T-helper 1 cell treated with Interleukin-12 subunit alpha and Interleukin-12 subunit beta and Interleukin-4 antibody, amounts not matched to agents 30 μg/mL and 1 μg/mL, for 36 hours (primary cell): ENCODE data around the gene APBA2.

Experiments used
- H3K27ac Mint-ChIP-seq: one replicate; pipeline ENCODE4 v1.8.0; 2021; ENCODE audit warnings: mild to moderate bottlenecking, mixed read lengths
- H3K27me3 Mint-ChIP-seq: one replicate; pipeline ENCODE4 v1.8.0; 2021; ENCODE audit warnings: low read depth, mixed read lengths
- H3K36me3 Mint-ChIP-seq: one replicate; pipeline ENCODE4 v1.8.0; 2021; ENCODE audit warnings: low read depth, mixed read lengths
- H3K4me1 Mint-ChIP-seq: one replicate; pipeline ENCODE4 v1.8.0; 2021; ENCODE audit warnings: low read depth, mixed read lengths
- H3K4me3 Mint-ChIP-seq: one replicate; pipeline ENCODE4 v1.8.0; 2021; ENCODE audit warnings: mild to moderate bottlenecking, moderate library complexity, mixed read lengths
- H3K9me3 Mint-ChIP-seq: one replicate; pipeline ENCODE4 v1.8.0; 2021; ENCODE audit warnings: mixed read lengths

Gene APBA2

GRCh38 chr15:29059871-29060640, 174.3 kb downstream of the APBA2 start:
- H3K9me3 Mint-ChIP-seq = no peaks in the 10 kb centered on the region
- H3K27ac Mint-ChIP-seq = no peak overlapping the region
- H3K27me3 Mint-ChIP-seq = no peaks in the 10 kb centered on the region
- H3K36me3 Mint-ChIP-seq = no peaks in the 10 kb centered on the region
- peaks cover 2% of the 10 kb centered on the region for H3K4me1 Mint-ChIP-seq
- H3K4me3 Mint-ChIP-seq = no peak overlapping the region

GRCh38 chr15:29061746-29062145, 176.0 kb downstream of the APBA2 start:
- Mint-ChIP-seq H3K4me1 (no peaks in the 10 kb centered on the region), H3K27me3 (no peaks in the 10 kb centered on the region), H3K36me3 (no peaks in the 10 kb centered on the region), H3K4me3 (no peak overlapping the region), H3K27ac (no peak overlapping the region), H3K9me3 (no peaks in the 10 kb centered on the region)

- H3K27me3 Mint-ChIP-seq = no peaks in the 10 kb centered on the region
- no peak overlapping the region for H3K27ac Mint-ChIP-seq
- H3K4me3 Mint-ChIP-seq = no peak overlapping the region
- H3K36me3 Mint-ChIP-seq = no peaks in the 10 kb centered on the region
- H3K9me3 Mint-ChIP-seq = no peaks in the 10 kb centered on the region
- H3K4me1 Mint-ChIP-seq = no peaks in the 10 kb centered on the region
Observed at GRCh38 chr15:29062179-29062591, 176.4 kb downstream of the APBA2 start.

- no peak overlapping the region for H3K4me3 Mint-ChIP-seq
- H3K27me3 Mint-ChIP-seq = no peaks in the 10 kb centered on the region
- no peaks in the 10 kb centered on the region for H3K4me1 Mint-ChIP-seq
Observed at GRCh38 chr15:29062626-29063025, 176.9 kb downstream of the APBA2 start.

GRCh38 chr15:29063646-29064045, 177.9 kb downstream of the APBA2 start:
- H3K27ac Mint-ChIP-seq = no peak overlapping the region
- no peaks in the 10 kb centered on the region for H3K4me1 Mint-ChIP-seq

More at GRCh38 chr15:29062626-29063025, 176.9 kb downstream of the APBA2 start:
- H3K9me3 Mint-ChIP-seq = no peaks in the 10 kb centered on the region
- no peaks in the 10 kb centered on the region for H3K36me3 Mint-ChIP-seq
- H3K27ac Mint-ChIP-seq = no peak overlapping the region

GRCh38 chr15:29064290-29064689, 178.5 kb downstream of the APBA2 start:
- Mint-ChIP-seq H3K4me1 (no peaks in the 10 kb centered on the region), H3K4me3 (no peak overlapping the region), H3K36me3 (no peaks in the 10 kb centered on the region), H3K27ac (no peak overlapping the region), H3K27me3 (no peaks in the 10 kb centered on the region), H3K9me3 (no peaks in the 10 kb centered on the region)

More at GRCh38 chr15:29063646-29064045, 177.9 kb downstream of the APBA2 start:
- Mint-ChIP-seq H3K36me3 (no peaks in the 10 kb centered on the region), H3K9me3 (no peaks in the 10 kb centered on the region), H3K27me3 (no peaks in the 10 kb centered on the region), H3K4me3 (no peak overlapping the region)

GRCh38 chr15:29064731-29065130, 179.0 kb downstream of the APBA2 start:
- Mint-ChIP-seq H3K27me3 (no peaks in the 10 kb centered on the region), H3K9me3 (no peaks in the 10 kb centered on the region), H3K4me1 (no peaks in the 10 kb centered on the region), H3K36me3 (no peaks in the 10 kb centered on the region), H3K4me3 (no peak overlapping the region), H3K27ac (no peak overlapping the region)

GRCh38 chr15:29065571-29065970, 179.8 kb downstream of the APBA2 start:
- H3K36me3 Mint-ChIP-seq = no peaks in the 10 kb centered on the region
- H3K4me3 Mint-ChIP-seq = no peak overlapping the region
- no peaks in the 10 kb centered on the region for H3K4me1 Mint-ChIP-seq
- no peak overlapping the region for H3K27ac Mint-ChIP-seq
- H3K9me3 Mint-ChIP-seq = no peaks in the 10 kb centered on the region
- no peaks in the 10 kb centered on the region for H3K27me3 Mint-ChIP-seq

- no peaks in the 10 kb centered on the region for H3K27me3 Mint-ChIP-seq
- no peak overlapping the region for H3K4me3 Mint-ChIP-seq
- H3K36me3 Mint-ChIP-seq = no peaks in the 10 kb centered on the region
- no peaks in the 10 kb centered on the region for H3K4me1 Mint-ChIP-seq
- H3K9me3 Mint-ChIP-seq = no peaks in the 10 kb centered on the region
- H3K27ac Mint-ChIP-seq = no peak overlapping the region
Observed at GRCh38 chr15:29066310-29066709, 180.5 kb downstream of the APBA2 start.

- H3K27me3 Mint-ChIP-seq = no peaks in the 10 kb centered on the region
- H3K9me3 Mint-ChIP-seq = no peaks in the 10 kb centered on the region
- H3K4me3 Mint-ChIP-seq = no peak overlapping the region
- no peaks in the 10 kb centered on the region for H3K36me3 Mint-ChIP-seq
- H3K4me1 Mint-ChIP-seq = no peaks in the 10 kb centered on the region
- H3K27ac Mint-ChIP-seq = no peak overlapping the region
Observed at GRCh38 chr15:29066838-29067237, 181.1 kb downstream of the APBA2 start.

GRCh38 chr15:29067949-29068348, 182.2 kb downstream of the APBA2 start:
- no peaks in the 10 kb centered on the region for H3K4me1 Mint-ChIP-seq

GRCh38 chr15:29070471-29071231, 184.9 kb downstream of the APBA2 start:
- Mint-ChIP-seq H3K4me1 (no peaks in the 10 kb centered on the region), H3K27me3 (no peaks in the 10 kb centered on the region), H3K27ac (no peak overlapping the region), H3K36me3 (no peaks in the 10 kb centered on the region), H3K9me3 (no peaks in the 10 kb centered on the region), H3K4me3 (no peak overlapping the region)

More at GRCh38 chr15:29067949-29068348, 182.2 kb downstream of the APBA2 start:
- Mint-ChIP-seq H3K9me3 (no peaks in the 10 kb centered on the region), H3K4me3 (no peak overlapping the region), H3K36me3 (no peaks in the 10 kb centered on the region), H3K27ac (no peak overlapping the region), H3K27me3 (no peaks in the 10 kb centered on the region)

GRCh38 chr15:29071232-29071881, 185.6 kb downstream of the APBA2 start:
- Mint-ChIP-seq H3K27ac (no peak overlapping the region), H3K4me3 (no peak overlapping the region), H3K27me3 (no peaks in the 10 kb centered on the region), H3K36me3 (no peaks in the 10 kb centered on the region), H3K9me3 (no peaks in the 10 kb centered on the region), H3K4me1 (no peaks in the 10 kb centered on the region)

- Mint-ChIP-seq H3K4me1 (no peaks in the 10 kb centered on the region), H3K9me3 (no peaks in the 10 kb centered on the region), H3K4me3 (no peak overlapping the region), H3K27me3 (no peaks in the 10 kb centered on the region), H3K27ac (no peak overlapping the region), H3K36me3 (no peaks in the 10 kb centered on the region)
Observed at GRCh38 chr15:29071882-29072273, 186.1 kb downstream of the APBA2 start.

GRCh38 chr15:29072444-29072843, 186.7 kb downstream of the APBA2 start:
- Mint-ChIP-seq H3K4me1 (no peaks in the 10 kb centered on the region), H3K36me3 (no peaks in the 10 kb centered on the region), H3K9me3 (no peaks in the 10 kb centered on the region), H3K27me3 (no peaks in the 10 kb centered on the region), H3K4me3 (no peak overlapping the region), H3K27ac (no peak overlapping the region)
